Loucy (cell line): Measurements from ENCODE around the gene PCCA.

Experiments used
- H2AFZ ChIP-seq: fragments of 200-600 bp; sonication (generic); 2 replicates; pipeline ENCODE4 v1.6.0; 2016; ENCODE audit warnings: antibody characterized with exemption, mild to moderate bottlenecking, low read length, moderate library complexity
- H3F3A ChIP-seq: fragments of 200-600 bp; 2 replicates; pipeline ENCODE4 v1.6.0; 2016; ENCODE audit warnings: antibody characterized with exemption, low read depth, mild to moderate bottlenecking
- H3K27me3 ChIP-seq: fragments of 200-600 bp; sonication (generic); 2 replicates; pipeline ENCODE4 v1.6.1; 2014; ENCODE audit warnings: low read length, mild to moderate bottlenecking; ENCODE audit not compliant: insufficient read depth, poor library complexity, severe bottlenecking
- H3K36me3 ChIP-seq: fragments of 200-600 bp; sonication (generic); 2 replicates; pipeline ENCODE4 v1.6.1; 2016; ENCODE audit warnings: low read length; ENCODE audit not compliant: insufficient read depth
- H3K4me1 ChIP-seq: fragments of 200-600 bp; sonication (generic); 2 replicates; pipeline ENCODE4 v1.5.1; 2014; ENCODE audit warnings: low read length, mild to moderate bottlenecking; ENCODE audit not compliant: insufficient read depth, poor library complexity, severe bottlenecking
- H3K4me2 ChIP-seq: fragments of 200-600 bp; sonication (generic); 2 replicates; pipeline ENCODE4 v1.6.0; 2014; ENCODE audit warnings: antibody characterized with exemption, low read length, low read depth, mild to moderate bottlenecking; ENCODE audit not compliant: poor library complexity, severe bottlenecking
- H3K4me3 ChIP-seq: fragments of 200-600 bp; sonication (generic); 2 replicates; pipeline ENCODE4 v1.5.1; 2014; ENCODE audit warnings: low read length, mild to moderate bottlenecking, mixed read lengths; ENCODE audit not compliant: poor library complexity, severe bottlenecking
- H3K79me2 ChIP-seq: fragments of 200-600 bp; sonication (generic); 2 replicates; pipeline ENCODE4 v1.6.1; 2014; ENCODE audit warnings: low read length; ENCODE audit not compliant: insufficient read depth
- H3K9ac ChIP-seq: fragments of 200-600 bp; sonication (generic); 2 replicates; pipeline ENCODE4 v1.6.0; 2014; ENCODE audit warnings: mild to moderate bottlenecking, low read depth, low read length, moderate library complexity; ENCODE audit not compliant: poor library complexity, severe bottlenecking
- H3K9me2 ChIP-seq: fragments of 200-600 bp; sonication (generic); replicated peaks from 2 replicates; pipeline ENCODE4 v1.6.1; 2016; ENCODE audit warnings: low read depth, low read length, mixed read lengths
- H3K9me3 ChIP-seq: fragments of 200-600 bp; sonication (generic); 2 replicates; pipeline ENCODE4 v1.6.1; 2014; ENCODE audit warnings: mild to moderate bottlenecking, antibody characterized with exemption, low read length, low read depth; ENCODE audit not compliant: insufficient read depth
- H4K20me1 ChIP-seq: fragments of 200-600 bp; sonication (generic); 2 replicates; pipeline ENCODE4 v1.6.0; 2014; ENCODE audit warnings: antibody characterized with exemption, low read length, mild to moderate bottlenecking; ENCODE audit not compliant: insufficient read depth, poor library complexity, severe bottlenecking
- CTCF ChIP-seq: fragments of 200-600 bp; sonication (generic); conservative IDR thresholded peaks from 2 replicates; pipeline ENCODE4 v1.5.1; 2014; ENCODE audit warnings: mild to moderate bottlenecking, antibody characterized with exemption, low read length
- EZH2phosphoT487 ChIP-seq: fragments of 200-600 bp; IDR thresholded peaks from 2 replicates; pipeline ENCODE4 v1.6.1; 2018; ENCODE audit warnings: antibody characterized with exemption, mild to moderate bottlenecking, moderate library complexity, borderline replicate concordance

Gene PCCA

GRCh38 chr13:100473087-100473486, 384.2 kb downstream of the PCCA start:
- Histone ChIP-seq H3K79me2 (no peaks in the 10 kb centered on the region), H3K9me2 (no peaks in the 10 kb centered on the region), H3K4me1 (no peaks in the 10 kb centered on the region), H2AFZ (no peak overlapping the region), H3K4me3 (no peak overlapping the region), H3K9ac (no peak overlapping the region), H3K4me2 (no peak overlapping the region), H3K27me3 (no peaks in the 10 kb centered on the region), H3K9me3 (no peaks in the 10 kb centered on the region), H3F3A (no peaks in the 10 kb centered on the region), H3K36me3 (no peaks in the 10 kb centered on the region), H4K20me1 (no peaks in the 10 kb centered on the region)
- TF ChIP-seq CTCF = no peak
- TF ChIP-seq EZH2phosphoT487 = no peak

- no peaks in the 10 kb centered on the region for H3K27me3 ChIP-seq
- H3K9me3 ChIP-seq = no peaks in the 10 kb centered on the region
- H4K20me1 ChIP-seq = no peaks in the 10 kb centered on the region
- H3K4me2 ChIP-seq = no peak overlapping the region
- no peak overlapping the region for H3K4me3 ChIP-seq
- H3K4me1 ChIP-seq = no peaks in the 10 kb centered on the region
- H3K36me3 ChIP-seq = no peaks in the 10 kb centered on the region
- no peaks in the 10 kb centered on the region for H3F3A ChIP-seq
- no peak overlapping the region for H3K9ac ChIP-seq
- H3K9me2 ChIP-seq = no peaks in the 10 kb centered on the region
- no peak overlapping the region for H2AFZ ChIP-seq
- TF ChIP-seq CTCF = no peak
- TF ChIP-seq EZH2phosphoT487 = no peak
- no peaks in the 10 kb centered on the region for H3K79me2 ChIP-seq
These were observed 384.7 kb downstream of the PCCA start for GRCh38 chr13:100473501-100474044.

- Histone ChIP-seq H3K79me2 (no peaks in the 10 kb centered on the region), H3K4me2 (no peak overlapping the region), H3K9me2 (no peaks in the 10 kb centered on the region), H3K9ac (no peak overlapping the region), H3F3A (no peaks in the 10 kb centered on the region), H2AFZ (no peak overlapping the region), H3K4me3 (no peak overlapping the region), H3K9me3 (no peaks in the 10 kb centered on the region), H3K27me3 (no peaks in the 10 kb centered on the region), H4K20me1 (no peaks in the 10 kb centered on the region), H3K36me3 (no peaks in the 10 kb centered on the region), H3K4me1 (peaks cover under 1% of the 10 kb centered on the region)
- TF ChIP-seq EZH2phosphoT487 = no peak
- no peak for TF ChIP-seq CTCF
These were observed 388.1 kb downstream of the PCCA start for GRCh38 chr13:100476963-100477362.
